ENCODE measurements around the gene BCAS4.

Gene BCAS4

GRCh38 chr20:50790651-50791277 is 4.1 kb upstream of the BCAS4 start (continued):
- TF ChIP-seq ZNF449 (tag by site-specific recombination; IDR thresholded peaks at IDR 0.05) (peak; percentile 77), ZNF626 (tag by site-specific recombination; IDR thresholded peaks at IDR 0.05) (no peak), ZNF157 (tag by site-specific recombination; IDR thresholded peaks at IDR 0.05) (no peak), ZNF623 (tag by site-specific recombination; IDR thresholded peaks at IDR 0.05) (no peak), ZBTB11 (tag by site-specific recombination; conservative IDR thresholded peaks at IDR 0.05; ENCODE audit: low read depth) (no peak), ZNF221 (tag by site-specific recombination; IDR thresholded peaks at IDR 0.05; ENCODE audit: borderline replicate concordance) (no peak), KLF8 (tag by site-specific recombination; IDR thresholded peaks at IDR 0.05) (peak; percentile 93), ZBTB17 (tag by site-specific recombination; IDR thresholded peaks at IDR 0.05) (peak; percentile 83), PRDM10 (tag by site-specific recombination; IDR thresholded peaks at IDR 0.05) (peak; percentile 69), GLIS1 (tag by site-specific recombination; IDR thresholded peaks at IDR 0.05) (peak; percentile 91), ZBTB44 (tag by site-specific recombination; IDR thresholded peaks at IDR 0.05) (peak; percentile 40; the same call in 1 of the 2 replicates), ZBTB21 (tag by site-specific recombination; IDR thresholded peaks at IDR 0.05) (0 out of 2 replicates have a peak, but pooled peaks have one; percentile 20), ZBTB1 (tag by site-specific recombination; IDR thresholded peaks at IDR 0.05) (no peak), RBAK (tag by site-specific recombination; IDR thresholded peaks at IDR 0.05) (no peak), ZNF23 (tag by site-specific recombination; IDR thresholded peaks at IDR 0.05; ENCODE audit: borderline replicate concordance) (no peak), ZNF362 (tag by site-specific recombination; IDR thresholded peaks at IDR 0.05) (no peak), FEZF1 (tag by site-specific recombination; IDR thresholded peaks at IDR 0.05) (no peak), ZNF792 (tag by site-specific recombination; IDR thresholded peaks at IDR 0.05) (no peak), ELK4 (IDR thresholded peaks at IDR 0.05; ENCODE audit: borderline replicate concordance, low read depth, low read length) (no peak), GLIS2 (tag by site-specific recombination; IDR thresholded peaks at IDR 0.05) (peak; percentile 91), ZBTB6 (tag by site-specific recombination; IDR thresholded peaks at IDR 0.05) (peak; percentile 96), ZNF580 (tag by site-specific recombination; IDR thresholded peaks at IDR 0.05) (no peak), ZNF140 (tag by site-specific recombination; IDR thresholded peaks at IDR 0.05) (no peak), ZNF548 (tag by site-specific recombination; IDR thresholded peaks at IDR 0.05) (no peak), WT1 (tag by site-specific recombination; IDR thresholded peaks at IDR 0.05) (peak; percentile 81), REPIN1 (tag by site-specific recombination; IDR thresholded peaks at IDR 0.05; ENCODE audit: low read depth) (no peak)
